A549 (cell line): ENCODE measurements around the gene DDX17. TPM values are rescaled to one million over a fixed set of nuclear protein-coding genes. Genes with fewer than 3 reads are reported as not detected.

Source experiments
- ATAC-seq, 2 experiments: fragments of 200-7000 bp in 1 of 2; fragments of >200 bp in 1 of 2; cut with Nextera tagmentation in 1 of 2; cut with Tn5 transposase in 1 of 2; 3 replicates each; pipeline versions ENCODE4 v1.8.0 to v1.9.1; 2018 to 2020; ENCODE audit warnings: mild to moderate bottlenecking in 1 of 2, moderate library complexity in 1 of 2
- CTCF ChIA-PET: fragments of 300-600 bp; sonication (Branson Sonifier 250); formaldehyde crosslinking; extraction: SDS; loops from one replicate; lab custom pipeline; 2021; ENCODE audit warnings: antibody characterized with exemption, inconsistent platforms; lab: Yijun Ruan, JAX
- POLR2A ChIA-PET: fragments of 350-600 bp; formaldehyde crosslinking; extraction: SDS; loops from one replicate; lab custom pipeline; 2021; ENCODE audit warnings: antibody characterized with exemption, inconsistent platforms; lab: Yijun Ruan, JAX
- DNase-seq, 2 experiments: peaks; one replicate each; pipeline versions ENCODE4 v3.0.0 to v3.0.0-alpha.2; 2011 to 2016; ENCODE audit warnings: low read depth in 1 of 2, low spot score in 1 of 2
- FAIRE-seq: peaks from 2 replicates; lab custom pipeline; 2011; peaks lifted over from hg19 to GRCh38; lab: Jason Lieb, UNC
- H3K27ac ChIP-seq, 2 experiments: fragments of >200 bp; sonication (Bioruptor Twin); formaldehyde crosslinking; 3 replicates each; pipeline ENCODE4 v1.5.1; 2016 to 2017
- H3K4me1 ChIP-seq: fragments of >200 bp; sonication (Bioruptor Twin); formaldehyde crosslinking; 3 replicates; pipeline ENCODE4 v1.6.1; 2016
- H3K4me2 ChIP-seq: fragments of >200 bp; sonication (Bioruptor Twin); formaldehyde crosslinking; 3 replicates; pipeline ENCODE4 v1.6.1; 2016
- H3K4me3 ChIP-seq: fragments of >200 bp; sonication (Bioruptor Twin); formaldehyde crosslinking; 3 replicates; pipeline ENCODE4 v1.5.1; 2016
- H3K9me3 ChIP-seq: fragments of >200 bp; sonication (Bioruptor Twin); formaldehyde crosslinking; 3 replicates; pipeline ENCODE4 v1.6.1; 2016
- HMGXB4 ChIP-seq: fragments of 250-450 bp; sonication (Bioruptor Pico); IDR thresholded peaks from 2 replicates; pipeline ENCODE4 v1.5.0; 2021; ENCODE audit warnings: mild to moderate bottlenecking, moderate library complexity, borderline replicate concordance
- HOXA7 ChIP-seq: fragments of 250-450 bp; sonication (Bioruptor Pico); IDR thresholded peaks from 2 replicates; pipeline ENCODE4 v1.5.0; 2020; ENCODE audit warnings: mild to moderate bottlenecking, moderate library complexity
- JUN ChIP-seq, 2 experiments: fragments of >200 bp; sonication (Bioruptor Twin); formaldehyde crosslinking; IDR thresholded peaks; 2 replicates in 1 of 2; 3 replicates in 1 of 2; pipeline ENCODE4 v1.6.1; 2016 to 2017
- MAZ ChIP-seq: fragments of 150-350 bp; IDR thresholded peaks from 2 replicates; pipeline ENCODE4 v1.6.1; 2014; ENCODE audit warnings: antibody characterized with exemption, low read depth, low read length, borderline replicate concordance
- MYC ChIP-seq: IDR thresholded peaks from 2 replicates; pipeline ENCODE4 v1.6.1; 2012; ENCODE audit warnings: mild to moderate bottlenecking, inconsistent platforms, low read length, improper control_type of control experiment, borderline replicate concordance
- NR3C1 ChIP-seq: fragments of >200 bp; sonication (Bioruptor Twin); formaldehyde crosslinking; IDR thresholded peaks from 3 replicates; pipeline ENCODE4 v1.6.1; 2017
- POLR2A ChIP-seq: IDR thresholded peaks from 2 replicates; pipeline ENCODE4 v1.6.1; 2012; ENCODE audit warnings: mild to moderate bottlenecking, low read length
- POLR2AphosphoS2 ChIP-seq: conservative IDR thresholded peaks from 2 replicates; pipeline ENCODE4 v1.6.1; 2012; ENCODE audit warnings: low read length, improper control_type of control experiment, inconsistent platforms
- RCOR1 ChIP-seq: fragments of 150-350 bp; IDR thresholded peaks from 2 replicates; pipeline ENCODE4 v1.6.1; 2014; ENCODE audit warnings: antibody characterized with exemption, low read length, low read depth
- USF2 ChIP-seq: fragments of 450-650 bp; IDR thresholded peaks from 2 replicates; pipeline ENCODE4 v1.6.1; 2014; ENCODE audit warnings: antibody characterized with exemption
- ZC3H11A ChIP-seq: fragments of 450-650 bp; IDR thresholded peaks from 2 replicates; pipeline ENCODE4 v1.6.1; 2014; ENCODE audit warnings: antibody characterized with exemption, mild to moderate bottlenecking
- ZFP36 ChIP-seq: fragments of 450-650 bp; IDR thresholded peaks from 2 replicates; pipeline ENCODE4 v1.6.1; 2014; ENCODE audit warnings: borderline replicate concordance; ENCODE audit not compliant: partially characterized antibody
- WGBS: methylation state at CpG from one replicate; pipeline ENCODE4 v1.1.6; 2017; ENCODE audit errors: missing lambda C conversion rate; 5-methylcytosine and 5-hydroxymethylcytosine counted together
- polyA plus RNA-seq, 4 experiments: library from polyadenylated mRNA; depleted of rRNA in 3 of 4; stranded (reverse); fragments of >200 nt; fragmentation: RNase III in 1 of 4; extraction: RNeasy Plus Mini Kit Qiagen cat#74134 plus additional on column Dnase treatment in 1 of 4; gene quantifications; 2 replicates in 3 of 4; 3 replicates in 1 of 4; pipeline ENCODE4 v1.2.3, GENCODE V29; 2011 to 2017

The DDX17 gene
- polyA plus RNA-seq, 2 of the 4 experiments (the other 2 are of a cell fraction): 117 to 292 TPM

- under 1% methylated on average over 19 of the region's 69 CpGs for WGBS
- ATAC-seq (peak; percentile 71 to 72), FAIRE-seq (no peak), DNase-seq (peak; percentile 20 to 59)
- Histone ChIP-seq H3K4me1 (peaks cover 28% of the 10 kb centered on the region; the same call in 2 of the 3 replicates), H3K4me3 (peak overlapping the region; percentile 92), H3K9me3 (no peaks in the 10 kb centered on the region), H3K27ac (peak overlapping the region; percentile 99 to 100), H3K4me2 (peak overlapping the region; percentile 98)
- CTCF ChIA-PET: no interaction called here
- POLR2A ChIA-PET: no interaction called here
- TF ChIP-seq POLR2AphosphoS2: no peak
- 0 out of 2 replicates have a peak, but pooled peaks have one; percentile 20 for TF ChIP-seq POLR2A
- 0 out of 5 replicates have a peak, but pooled peaks of 1 of the 2 experiments have one; percentile 7 for TF ChIP-seq JUN (IDR thresholded peaks at IDR 0.05)
Measured at GRCh38 chr22:38505541-38506117, 482 bp downstream of the DDX17 start.

- peaks cover 28% of the 10 kb centered on the region; the same call in 2 of the 3 replicates for H3K4me1 ChIP-seq
- 2% methylated on average over 27 of the region's 35 CpGs for WGBS
- CTCF ChIA-PET: no interaction called here
- H3K4me3 ChIP-seq: peak overlapping the region; percentile 92
- H3K4me2 ChIP-seq: peak overlapping the region; percentile 98
- ATAC-seq: no peak; a peak in 1 of 6 replicates
- POLR2A ChIA-PET: no interaction called here
- peak in 1 of 2 experiments; percentile 41 for DNase-seq
- no peak for FAIRE-seq
- no peak for TF ChIP-seq HOXA7 (CRISPR knock-in tag)
- no peak for TF ChIP-seq MAZ
- no peak for TF ChIP-seq NR3C1
- no peak for TF ChIP-seq ZC3H11A
- TF ChIP-seq, all 56 proteins: peak for 0
- H3K9me3 ChIP-seq: no peaks in the 10 kb centered on the region
- H3K27ac ChIP-seq: peak overlapping the region; percentile 99 to 100
Measured at GRCh38 chr22:38504731-38505540, 1.2 kb downstream of the DDX17 start.

GRCh38 chr22:38503021-38503420 is 3.1 kb downstream of the DDX17 start:
- Histone ChIP-seq H3K4me1 (peaks cover 28% of the 10 kb centered on the region; the same call in 2 of the 3 replicates), H3K9me3 (no peaks in the 10 kb centered on the region), H3K4me3 (peak overlapping the region; percentile 14; the same call in 1 of the 3 replicates), H3K27ac (no peak overlapping the region), H3K4me2 (peak overlapping the region; percentile 98)
- TF ChIP-seq RCOR1 (no peak), MAZ (no peak), MYC (no peak), HMGXB4 (CRISPR knock-in tag) (no peak)
- ATAC-seq (no peak), DNase-seq (no peak), FAIRE-seq (no peak)
- 91% methylated on average over 4 of the region's 4 CpGs for WGBS
- POLR2A ChIA-PET: interaction anchor here (0.5 kb wide), 1 partner anchor 51 kb away, joined by 3 read pairs; no protein-coding TSS in a partner anchor
- CTCF ChIA-PET: no interaction called here

GRCh38 chr22:38501797-38502672 is 4.1 kb downstream of the DDX17 start:
- DNase-seq (no peak), ATAC-seq (no peak), FAIRE-seq (no peak)
- Histone ChIP-seq H3K4me3 (no peak overlapping the region), H3K4me2 (peak overlapping the region; percentile 98), H3K4me1 (peaks cover 28% of the 10 kb centered on the region; the same call in 2 of the 3 replicates), H3K27ac (no peak overlapping the region), H3K9me3 (no peaks in the 10 kb centered on the region)
- POLR2A ChIA-PET: interaction anchor here (0.5 to 0.6 kb wide), 2 partner anchors 10 to 161 kb away, joined by 3 read pairs; no protein-coding TSS in a partner anchor
- CTCF ChIA-PET: interaction anchor here (0.5 to 0.8 kb wide), 2 partner anchors 70 to 144 kb away, joined by 3 read pairs; no protein-coding TSS in a partner anchor
- 94% methylated on average over 10 of the region's 10 CpGs for WGBS
- TF ChIP-seq HMGXB4 (CRISPR knock-in tag): no peak
- TF ChIP-seq USF2: no peak
- no peak for TF ChIP-seq ZFP36
- TF ChIP-seq MAZ: no peak
